Heart left ventricle (tissue), 13 donors: ENCODE data around the gene ATP1A2.

Experiments
- CTCF ChIP-seq, 12 donors: fragments of 200-600 bp; sonication (generic) in 4 of 12; IDR thresholded peaks; one replicate each; pipeline versions ENCODE4 v1.5.0 to v1.8.0; 2018 to 2022; ENCODE audit warnings: antibody characterized with exemption in 12 of 12, mild to moderate bottlenecking in 5 of 12
- POLR2A ChIP-seq, 2 donors: fragments of 450-650 bp; IDR thresholded peaks; one replicate each; pipeline ENCODE4 v1.6.1; 2017; ENCODE audit warnings: antibody characterized with exemption in 2 of 2, mild to moderate bottlenecking in 2 of 2, moderate library complexity in 2 of 2
- donor health status: ischemic (EF 13 %, LVEDD 7.1; RV severe dilation, severe dysfunction).
- donor health status: DM: no; HTN: yes; CAD: no.
- donor health status: DM: no; HTN: no; CAD: no.
- donor health status: ischemic (EF 25% LVEDD 6.9; RV normal size, moderate dysfunction).
- donor health status: ischemic (EF 25% LVEDD 5.7; RV mildly dilated, moderate dysfunction).
- donor health status: ischemic (EF 35%, LVEDD 5.7; RV mildly dilated, moderate dysfunction).
- donor health status: nonischemic (EF 11% LVEDD 7.7; RV severe dilation, severe dysfunction).
- donor health status: DM: yes; HTN: yes; CAD: no.
- donor health status: PGD.
- donor health status: ischemic (EF 29% LVEDD 5.4; RV normal size, mild dysfunction).
- donor health status: nonischemic (EF 23%, LVEDD 6.1; RV moderate dilation, normal function).

- TF ChIP-seq CTCF (IDR thresholded peaks at IDR 0.05): no peak
- TF ChIP-seq POLR2A (IDR thresholded peaks at IDR 0.05): no peak
These were observed 15.4 kb downstream of the ATP1A2 start for GRCh38 chr1:160130939-160131338.
